PC-3 (cell line): ENCODE data around the gene ILDR2. TPM values are rescaled to one million over a fixed set of nuclear protein-coding genes. Genes with fewer than 3 reads are reported as not detected.

Experiments
- ATAC-seq: fragments of 200-7000 bp; cut with Tn5 transposase; 2 replicates; pipeline ENCODE4 v1.9.1; 2020; ENCODE audit warnings: mild to moderate bottlenecking, moderate library complexity
- BruUV-seq: library from RNA; stranded (reverse); fragments of 400-500 nt; replicated peaks from 2 replicates; lab custom pipeline; 2021; lab: Mats Ljungman, UMichigan
- CTCF ChIA-PET: fragments of 300-600 bp; sonication (Branson Sonifier 250); formaldehyde crosslinking; loops from one replicate; lab custom pipeline; 2022; ENCODE audit warnings: antibody characterized with exemption; lab: Charles Lee
- POLR2A ChIA-PET: fragments of 300-600 bp; sonication (Branson Sonifier 250); formaldehyde crosslinking; loops from one replicate; lab custom pipeline; 2022; ENCODE audit warnings: antibody characterized with exemption; ENCODE audit not compliant: unreplicated experiment; lab: Charles Lee
- DNase-seq: peaks from one replicate; pipeline ENCODE4 v3.0.0-alpha.2; 2015
- H2AFZ ChIP-seq: fragments of 300-600 bp; sonication (generic); 2 replicates; pipeline ENCODE4 v1.6.0; 2016; ENCODE audit warnings: antibody characterized with exemption, low read length
- H3F3A ChIP-seq: fragments of 300-600 bp; sonication (generic); one replicate; pipeline ENCODE4 v1.6.0; 2017; ENCODE audit warnings: antibody characterized with exemption, low read length, control low read depth, mild to moderate bottlenecking; ENCODE audit not compliant: unreplicated experiment
- H3K27ac ChIP-seq: fragments of 300-600 bp; sonication (generic); 2 replicates; pipeline ENCODE4 v1.5.1; 2016; ENCODE audit warnings: mild to moderate bottlenecking, low read length
- H3K27me3 ChIP-seq: fragments of 300-600 bp; sonication (generic); 2 replicates; pipeline ENCODE4 v1.6.1; 2016; ENCODE audit warnings: low read length, mixed read lengths
- H3K36me3 ChIP-seq: fragments of 300-600 bp; sonication (generic); 2 replicates; pipeline ENCODE4 v1.6.1; 2016; ENCODE audit warnings: low read depth, mixed run types, low read length, mixed read lengths
- H3K4me1 ChIP-seq: fragments of 300-600 bp; sonication (generic); 2 replicates; pipeline ENCODE4 v1.5.1; 2016; ENCODE audit warnings: low read length; ENCODE audit not compliant: insufficient read depth
- H3K4me2 ChIP-seq: fragments of 300-600 bp; sonication (generic); 2 replicates; pipeline ENCODE4 v1.6.0; 2016; ENCODE audit warnings: low read length
- H3K4me3 ChIP-seq: fragments of 300-600 bp; sonication (generic); 2 replicates; pipeline ENCODE4 v1.5.1; 2016; ENCODE audit warnings: mild to moderate bottlenecking, low read length, mixed read lengths
- H3K79me2 ChIP-seq: fragments of 300-600 bp; sonication (generic); 2 replicates; pipeline ENCODE4 v1.6.1; 2017; ENCODE audit warnings: low read length, mixed read lengths
- H3K9ac ChIP-seq: fragments of 300-600 bp; sonication (generic); 2 replicates; pipeline ENCODE4 v1.6.0; 2016; ENCODE audit warnings: mild to moderate bottlenecking, low read length
- H3K9me2 ChIP-seq: fragments of 300-600 bp; sonication (generic); replicated peaks from 2 replicates; pipeline ENCODE4 v1.6.1; 2016; ENCODE audit warnings: mixed run types, low read length, mixed read lengths
- H3K9me3 ChIP-seq: fragments of 300-600 bp; sonication (generic); 2 replicates; pipeline ENCODE4 v1.6.1; 2016; ENCODE audit warnings: low read length, mixed read lengths
- H4K20me1 ChIP-seq: fragments of 300-600 bp; sonication (generic); 2 replicates; pipeline ENCODE4 v1.6.1; 2016; ENCODE audit warnings: low read length, mixed read lengths
- CTCF ChIP-seq: fragments of 300-600 bp; sonication (generic); conservative IDR thresholded peaks from 2 replicates; pipeline ENCODE4 v1.5.1; 2017; ENCODE audit warnings: antibody characterized with exemption, low read depth, mild to moderate bottlenecking, low read length
- EZH2 ChIP-seq: fragments of 300-600 bp; sonication (generic); IDR thresholded peaks from one replicate; pipeline ENCODE4 v1.6.1; 2017; ENCODE audit warnings: antibody characterized with exemption, mild to moderate bottlenecking, low read length; ENCODE audit not compliant: unreplicated experiment
- EZH2phosphoT487 ChIP-seq: fragments of 300-600 bp; sonication (generic); IDR thresholded peaks from 2 replicates; pipeline ENCODE4 v1.6.1; 2018; ENCODE audit warnings: mild to moderate bottlenecking, antibody characterized with exemption, low read length, borderline replicate concordance
- intact Hi-C: fragments of 100-400 bp; cut with micrococcal nuclease; formaldehyde crosslinking; loops from 2 replicates; pipeline ENCODE4 v1.9.0; 2023
- total RNA-seq: library from RNA; depleted of rRNA; stranded (reverse); fragments of >200 nt; gene quantifications from 2 replicates; pipeline ENCODE4 v1.2.3, GENCODE V29; 2014

Gene ILDR2
- total RNA-seq, 1 experiment from 2014 or later, result not detected

GRCh38 chr1:166971252-166971651 lies 4.1 kb downstream of the ILDR2 start:
- ChIA-PET POLR2A (no interaction called here), CTCF (no interaction called here)
- Histone ChIP-seq H3K36me3 (no peaks in the 10 kb centered on the region), H3K9ac (no peak overlapping the region), H3K9me2 (no peaks in the 10 kb centered on the region), H3K79me2 (no peaks in the 10 kb centered on the region), H3K27ac (no peak overlapping the region), H3K4me2 (no peak overlapping the region), H4K20me1 (0 out of 2 replicates have a peak, but pooled peaks cover 3% of the 10 kb centered on the region), H3K4me1 (no peaks in the 10 kb centered on the region), H3F3A (no peaks in the 10 kb centered on the region), H3K9me3 (no peaks in the 10 kb centered on the region), H3K4me3 (no peak overlapping the region), H2AFZ (no peak overlapping the region), H3K27me3 (peaks cover 97% of the 10 kb centered on the region)
- DNase-seq (no peak), ATAC-seq (no peak)
- TF ChIP-seq EZH2, result no peak
- TF ChIP-seq CTCF, result no peak
- no peak for TF ChIP-seq EZH2phosphoT487
- intact Hi-C loops, result loop anchor here (10.0 kb wide), 1 partner anchor 84 kb away; no protein-coding TSS in a partner anchor
- BruUV-seq, result no TSS peak

- Histone ChIP-seq H3K36me3 (no peaks in the 10 kb centered on the region), H3K79me2 (no peaks in the 10 kb centered on the region), H3F3A (no peaks in the 10 kb centered on the region), H3K27ac (no peak overlapping the region), H3K4me3 (no peak overlapping the region), H4K20me1 (no peaks in the 10 kb centered on the region), H3K9ac (no peak overlapping the region), H3K27me3 (peaks cover 98% of the 10 kb centered on the region), H3K4me2 (no peak overlapping the region), H3K9me2 (no peaks in the 10 kb centered on the region), H2AFZ (no peak overlapping the region), H3K4me1 (no peaks in the 10 kb centered on the region), H3K9me3 (no peaks in the 10 kb centered on the region)
- POLR2A ChIA-PET, result no interaction called here
- intact Hi-C loops, result no loop called here
- CTCF ChIA-PET, result no interaction called here
- TF ChIP-seq EZH2 (no peak), EZH2phosphoT487 (no peak), CTCF (no peak)
- DNase-seq (no peak), ATAC-seq (no peak)
- no TSS peak for BruUV-seq
These were observed 6.2 kb downstream of the ILDR2 start for GRCh38 chr1:166969074-166969677.

GRCh38 chr1:166960858-166961474 lies 14.4 kb downstream of the ILDR2 start:
- POLR2A ChIA-PET, result no interaction called here
- TF ChIP-seq EZH2phosphoT487 (no peak), CTCF (no peak), EZH2 (no peak)
- Histone ChIP-seq H3K27me3 (peaks cover 76% of the 10 kb centered on the region), H3K9me2 (no peaks in the 10 kb centered on the region), H4K20me1 (no peaks in the 10 kb centered on the region), H3K27ac (no peak overlapping the region), H3K9me3 (no peaks in the 10 kb centered on the region), H3K4me3 (no peak overlapping the region), H3K4me1 (no peaks in the 10 kb centered on the region), H3K9ac (no peak overlapping the region), H2AFZ (no peak overlapping the region), H3F3A (no peaks in the 10 kb centered on the region), H3K4me2 (no peak overlapping the region), H3K79me2 (no peaks in the 10 kb centered on the region), H3K36me3 (no peaks in the 10 kb centered on the region)
- intact Hi-C loops, result no loop called here
- CTCF ChIA-PET, result no interaction called here
- DNase-seq (no peak), ATAC-seq (no peak)
- BruUV-seq, result no TSS peak
